IPS-NIHi7 (cell line): ENCODE results near the gene RAP1GDS1.

Experiments
- DNase-seq: peaks from one replicate; pipeline ENCODE4 v3.0.0; 2012; ENCODE audit warnings: mixed read lengths; ENCODE audit errors: extremely low spot score

Gene RAP1GDS1

DNA sequence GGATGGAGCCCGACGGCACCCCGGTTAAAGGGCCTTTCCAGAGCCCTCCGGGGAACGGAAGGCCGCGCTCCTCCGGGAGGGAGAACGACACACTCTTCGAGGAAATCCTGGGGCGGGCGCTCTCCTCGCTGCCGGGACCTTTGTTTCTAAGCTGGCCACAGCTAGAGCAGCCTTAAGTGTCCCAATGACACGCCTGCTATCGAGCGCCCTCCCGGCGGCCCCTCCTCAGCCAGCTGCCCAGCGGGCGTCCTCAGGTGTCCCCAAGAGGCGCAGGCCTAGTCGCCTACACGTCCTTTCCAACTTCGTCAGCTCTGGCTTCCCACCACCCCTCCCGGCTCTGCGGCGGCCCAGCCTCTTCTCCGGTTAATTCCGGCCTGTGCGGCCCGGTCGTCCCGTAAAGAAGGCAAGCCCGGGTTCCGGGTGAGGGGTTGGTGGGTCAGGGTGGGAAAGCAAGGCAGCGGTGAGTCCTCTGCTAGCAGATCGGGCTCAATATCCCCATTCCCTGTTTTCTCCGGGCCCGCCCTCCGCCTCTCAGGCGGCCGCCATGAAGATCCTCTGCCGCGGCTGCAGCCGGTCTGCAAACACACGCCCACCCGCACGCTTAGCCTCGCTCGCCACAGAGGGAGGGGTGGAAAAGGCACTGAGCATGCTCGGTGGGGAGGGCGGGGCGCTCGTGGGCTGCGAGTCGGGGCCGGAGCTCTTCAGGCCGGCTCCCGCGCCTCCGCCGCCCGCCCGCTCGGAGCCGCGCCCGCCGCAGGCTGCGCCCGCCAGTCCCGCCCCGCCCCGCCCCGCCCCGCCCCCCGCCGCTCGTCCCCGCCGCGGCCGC, at the start of gene RAP1GDS1:
Gene RAP1GDS1 (plus strand): TSS at position 806 of the 826 bp plus-strand sequence. CDS start 182 bp downstream, outside the sequence.
- DNase-seq, result peak; percentile 96

GRCh38 chr4:98222306-98222705, 38.9 kb upstream of the RAP1GDS1 start:
- no peak for DNase-seq

- DNase-seq, result no peak
These were observed 34.8 kb upstream of the RAP1GDS1 start for GRCh38 chr4:98226396-98226795.

DNA sequence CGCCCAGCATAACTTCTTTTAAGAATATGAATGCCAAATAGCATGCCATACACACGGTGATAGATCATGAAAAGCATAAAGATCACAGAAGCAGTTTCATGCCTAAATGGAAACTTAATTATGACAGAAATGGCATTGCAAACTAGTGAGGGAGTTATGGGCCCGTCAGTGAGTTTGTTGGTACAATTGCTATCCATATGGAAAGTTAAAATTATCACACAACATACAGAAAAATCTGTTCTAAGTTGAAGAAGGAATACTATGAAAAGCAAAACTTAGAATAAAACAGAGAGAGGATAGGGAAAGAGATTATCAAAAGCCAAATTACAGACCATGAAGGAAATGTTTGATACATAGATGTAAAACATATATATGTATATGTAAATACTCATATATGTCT, 30.2 kb upstream of the RAP1GDS1 start:
- no peak for DNase-seq

DNA sequence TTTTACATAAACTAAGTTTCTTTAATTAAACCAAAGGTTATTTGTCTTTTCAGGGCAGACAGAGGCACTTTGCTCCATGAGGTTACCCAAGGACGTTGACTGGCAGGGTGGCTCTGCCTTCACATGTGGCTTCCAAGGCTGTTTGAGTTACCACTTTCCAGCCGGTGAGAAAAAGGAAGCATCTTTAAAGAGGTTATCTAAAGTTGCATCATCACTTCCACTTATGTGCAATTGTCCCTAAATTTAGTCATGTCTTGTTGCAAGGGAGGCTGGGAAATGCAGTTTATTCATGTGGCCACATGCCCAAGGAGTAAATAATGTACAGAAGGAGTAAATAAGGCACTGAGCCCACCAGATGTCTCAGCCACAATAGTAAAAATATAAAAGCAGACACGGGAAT, 29.0 kb upstream of the RAP1GDS1 start:
- no peak for DNase-seq

GRCh38 chr4:98237204-98237603, 24.0 kb upstream of the RAP1GDS1 start:
- DNase-seq, result no peak

- DNase-seq, result no peak
These were observed 19.1 kb upstream of the RAP1GDS1 start for GRCh38 chr4:98242063-98242462.

GRCh38 chr4:98242538-98242937, 18.6 kb upstream of the RAP1GDS1 start:
- no peak for DNase-seq

GRCh38 chr4:98245226-98245625, 16.0 kb upstream of the RAP1GDS1 start:
- no peak for DNase-seq

DNA sequence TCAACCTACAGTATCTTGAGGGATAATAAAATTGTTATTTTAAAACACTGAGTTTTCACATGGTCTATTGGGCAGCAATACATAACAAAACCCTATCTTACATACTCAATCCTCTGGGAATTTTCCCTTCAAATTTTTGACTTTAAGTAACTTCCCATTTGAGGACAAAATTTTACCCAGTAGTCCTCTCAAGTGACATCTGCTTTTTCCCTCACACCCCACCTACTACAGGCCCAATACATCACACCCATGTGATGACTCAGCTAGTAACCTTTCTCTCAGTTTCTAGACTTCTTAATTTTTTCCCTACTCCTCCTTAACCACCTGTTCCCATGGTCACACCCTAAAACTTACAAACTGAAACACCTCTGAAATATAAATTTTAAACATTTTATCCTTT, 12.2 kb upstream of the RAP1GDS1 start:
- no peak for DNase-seq

- no peak for DNase-seq
These were observed 11.4 kb upstream of the RAP1GDS1 start for GRCh38 chr4:98249831-98250230.

GRCh38 chr4:98253499-98253898, 7.7 kb upstream of the RAP1GDS1 start:
- DNase-seq, result no peak

DNA sequence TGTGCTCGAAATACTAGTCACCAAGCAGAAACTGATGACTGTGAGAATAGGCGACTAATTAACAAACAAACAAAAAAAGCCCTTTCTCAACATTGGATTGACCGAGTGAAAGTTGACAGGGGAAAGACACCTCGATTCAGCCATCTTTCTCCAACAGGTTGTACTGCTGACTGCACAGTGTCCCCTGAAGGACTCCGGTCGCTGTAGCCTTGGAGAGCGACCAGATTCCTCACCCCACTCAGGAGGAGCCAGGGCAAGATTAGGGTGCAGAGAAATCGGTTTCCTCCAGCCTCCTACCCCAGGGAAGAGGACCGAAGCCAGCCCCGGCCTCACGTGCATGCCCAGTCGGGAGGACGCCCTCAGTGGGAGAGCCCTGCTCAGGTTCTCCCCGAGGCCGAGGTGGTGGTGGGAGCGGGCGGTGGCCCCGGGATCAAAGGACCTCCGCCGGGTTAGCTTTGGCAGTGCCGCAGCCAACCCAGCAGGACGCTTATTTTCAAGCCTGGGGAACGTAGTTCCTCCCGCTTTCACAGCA, 1.1 kb upstream of the RAP1GDS1 start:
- peak; percentile 63 for DNase-seq

DNA sequence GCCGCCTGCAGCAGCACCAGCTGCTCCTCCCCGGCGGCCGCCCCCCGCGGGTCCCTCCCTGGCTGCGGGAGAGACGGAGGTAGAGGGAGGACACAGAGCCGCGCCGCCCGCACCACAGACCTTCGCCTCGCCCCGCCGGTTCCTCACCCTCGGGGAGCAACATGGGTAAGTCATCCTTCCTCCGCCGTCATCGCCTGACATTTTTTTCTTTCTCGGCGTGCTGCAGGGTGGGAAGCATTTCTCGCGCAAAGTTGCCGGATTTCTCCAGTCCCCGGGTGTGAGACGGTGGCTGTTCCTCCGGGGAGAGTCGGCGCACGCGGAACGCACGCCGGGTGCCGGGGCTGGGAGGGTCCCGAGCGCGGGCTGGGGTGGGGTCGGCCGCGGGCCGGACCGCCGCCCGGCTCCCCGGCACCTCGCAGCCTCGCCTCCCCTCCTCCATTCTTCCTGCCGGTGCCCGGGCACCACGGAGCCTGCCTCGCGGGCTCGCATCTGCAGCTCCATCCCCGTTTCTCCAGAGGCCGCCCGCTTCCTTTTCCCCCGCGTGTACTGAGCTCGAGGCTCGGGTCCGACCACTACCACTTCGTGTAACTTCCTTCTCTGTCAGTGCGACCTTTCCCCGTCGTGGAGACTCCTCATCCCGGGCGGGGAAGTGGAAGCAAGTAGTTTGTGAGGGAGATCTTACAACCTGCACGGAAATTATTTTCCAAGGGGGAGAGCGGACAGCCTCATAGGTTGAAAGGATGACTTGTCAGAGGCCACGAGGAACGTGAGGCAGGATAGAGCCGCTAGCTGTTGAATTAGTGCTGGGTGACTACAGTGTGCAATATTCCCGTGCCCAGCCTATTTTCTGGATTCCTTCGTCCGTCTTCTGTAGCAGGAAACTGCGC, 464 bp downstream of the RAP1GDS1 start:
- peak; percentile 35 for DNase-seq

DNA sequence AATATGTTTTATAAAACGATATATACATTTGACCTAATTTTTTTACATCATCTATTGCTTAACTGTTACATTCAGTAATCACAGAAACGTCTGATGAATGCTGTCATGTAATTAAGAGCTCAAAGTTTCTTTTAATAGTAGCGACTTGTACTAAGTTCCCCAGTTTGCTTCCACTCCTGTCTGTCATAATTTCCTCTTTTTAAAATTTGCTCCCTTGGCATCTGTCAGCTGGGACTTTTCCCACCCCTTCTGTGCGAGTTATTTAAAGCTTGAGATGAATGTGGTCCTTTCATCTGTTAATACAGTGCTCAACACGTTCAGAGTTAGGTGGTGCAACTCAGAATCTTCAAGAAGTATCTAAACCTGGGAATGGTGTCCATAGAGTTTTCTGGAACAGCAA, 1.2 kb downstream of the RAP1GDS1 start:
- DNase-seq, result no peak

DNA sequence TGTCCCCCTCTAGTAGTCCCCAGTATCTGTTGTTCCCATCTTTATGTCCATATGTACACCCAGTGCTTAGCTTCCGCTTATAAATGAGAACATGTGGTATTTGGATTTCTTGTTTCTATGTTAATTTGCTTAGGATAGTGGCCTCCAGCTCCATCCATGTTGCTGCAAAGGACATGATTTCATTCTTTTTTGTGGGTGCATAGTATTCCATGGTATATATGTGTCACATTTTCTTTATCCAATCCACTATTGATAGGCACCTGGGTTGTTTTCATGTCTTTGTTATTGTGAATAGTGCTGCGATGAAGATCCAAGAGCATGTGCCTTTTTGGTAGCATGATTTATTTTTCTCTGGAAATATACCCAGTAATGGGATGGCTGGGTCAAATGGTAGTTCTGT, 6.3 kb downstream of the RAP1GDS1 start:
- DNase-seq, result no peak

GRCh38 chr4:98275145-98275544, 14.0 kb downstream of the RAP1GDS1 start:
- no peak for DNase-seq

- no peak for DNase-seq
These were observed 22.3 kb downstream of the RAP1GDS1 start for GRCh38 chr4:98283219-98284189.

DNA sequence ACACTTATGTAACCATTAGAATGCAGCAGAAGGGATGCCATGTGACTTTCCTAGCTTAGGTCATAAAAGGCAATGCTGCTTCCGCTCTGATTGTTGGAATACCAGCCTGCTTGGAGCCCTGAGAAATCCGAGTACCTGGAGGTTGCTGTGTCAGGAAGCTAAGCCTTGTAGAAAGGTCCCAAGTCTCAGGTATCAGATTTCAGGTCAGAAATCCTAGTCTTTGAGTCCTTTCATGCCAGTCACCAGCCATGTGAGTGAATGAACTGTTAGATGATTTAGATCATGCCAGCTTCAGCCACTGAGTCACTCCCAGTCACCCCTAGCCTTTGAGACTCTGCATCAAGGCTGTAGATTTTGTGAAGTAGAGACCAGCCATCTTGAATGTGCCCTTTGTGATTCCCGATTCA, 23.5 kb downstream of the RAP1GDS1 start:
- DNase-seq, result peak; percentile 65

GRCh38 chr4:98285676-98286075, 24.5 kb downstream of the RAP1GDS1 start:
- no peak for DNase-seq

DNA sequence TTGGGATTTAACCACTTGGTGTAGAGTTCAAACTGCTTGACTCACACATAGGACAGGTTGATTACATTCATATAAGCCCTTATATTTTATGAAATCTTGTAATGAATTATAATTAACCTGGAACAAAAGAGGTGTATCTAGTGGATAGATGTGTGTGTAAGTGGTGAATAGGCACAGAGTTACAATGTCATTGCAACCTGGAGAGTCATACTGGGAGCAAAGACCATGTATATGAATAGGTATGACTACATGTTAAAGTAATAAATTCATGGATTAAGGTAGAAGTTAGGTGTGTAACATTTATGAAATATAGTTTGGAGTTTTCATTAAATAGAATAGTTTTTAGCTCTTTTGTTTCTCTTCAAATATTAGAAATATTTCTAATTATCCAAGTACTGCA, 26.1 kb downstream of the RAP1GDS1 start:
- no peak for DNase-seq
